ENCODE data around the gene CIC. TPM values are rescaled to one million over a fixed set of nuclear protein-coding genes. Genes with fewer than 3 reads are reported as not detected.

Gene CIC
- total and polyA plus RNA-seq, 2 donors from 2014 or later = 18.8 to 90.9 TPM

GRCh38 chr19:42290523-42291434, 21.7 kb downstream of the CIC start:
- DNase-seq = peak in 1 of 5 donors; percentile 77
- intact Hi-C loops (cut with DNase I) = no loop called here
- FAIRE-seq = no peak

GRCh38 chr19:42291435-42291810, 22.4 kb downstream of the CIC start:
- no peak for TF ChIP-seq CTCF (IDR thresholded peaks at IDR 0.05; ENCODE audit: borderline replicate concordance, extremely low read depth, insufficient read depth)
- DNase-seq (no peak), FAIRE-seq (no peak)
- Histone ChIP-seq H3K9me3 (ENCODE audit: control insufficient read depth in 2 of 3, insufficient read depth in 1 of 3, low read length in 3 of 3) (no peaks in the 10 kb centered on the region), H3K4me1 (ENCODE audit: control insufficient read depth in 2 of 3, insufficient read depth in 2 of 3, low read depth in 1 of 3, low read length in 3 of 3) (peaks cover 0 to 4% (median 3%) of the 10 kb centered on the region in 3 donors), H3K27ac (ENCODE audit: low read depth in 2 of 2, low read length in 2 of 2) (no peak overlapping the region), H3K4me3 (ENCODE audit: low read length in 3 of 3) (no peak overlapping the region), H3K9ac (ENCODE audit: low read length in 3 of 3) (no peak overlapping the region), H3K27me3 (ENCODE audit: control insufficient read depth, insufficient read depth, low read length) (no peaks in the 10 kb centered on the region), H3K36me3 (ENCODE audit: control insufficient read depth in 2 of 3, insufficient read depth in 3 of 3, low read length in 3 of 3) (peaks cover 0 to 34% (median 12%) of the 10 kb centered on the region in 3 donors)
- intact Hi-C loops (cut with DNase I) = no loop called here

More at GRCh38 chr19:42290523-42291434, 21.7 kb downstream of the CIC start:
- peaks cover 0 to 34% (median 12%) of the 10 kb centered on the region in 3 donors for H3K36me3 ChIP-seq (ENCODE audit: control insufficient read depth in 2 of 3, insufficient read depth in 3 of 3, low read length in 3 of 3)
- no peaks in the 10 kb centered on the region for H3K9me3 ChIP-seq (ENCODE audit: control insufficient read depth in 2 of 3, insufficient read depth in 1 of 3, low read length in 3 of 3)
- H3K4me3 ChIP-seq (ENCODE audit: low read length in 3 of 3) = no peak overlapping the region
- H3K4me1 ChIP-seq (ENCODE audit: control insufficient read depth in 2 of 3, insufficient read depth in 2 of 3, low read depth in 1 of 3, low read length in 3 of 3) = peaks cover 3 to 10% (median 6%) of the 10 kb centered on the region in 3 donors
- no peak overlapping the region for H3K27ac ChIP-seq (ENCODE audit: low read depth in 2 of 2, low read length in 2 of 2)
- H3K27me3 ChIP-seq (ENCODE audit: control insufficient read depth, insufficient read depth, low read length) = no peaks in the 10 kb centered on the region
- H3K9ac ChIP-seq (ENCODE audit: low read length in 3 of 3) = no peak overlapping the region
- TF ChIP-seq CTCF (IDR thresholded peaks at IDR 0.05; ENCODE audit: borderline replicate concordance, extremely low read depth, insufficient read depth) = no peak

- H3K27ac ChIP-seq (ENCODE audit: low read depth in 2 of 2, low read length in 2 of 2) = no peak overlapping the region
- H3K4me1 ChIP-seq (ENCODE audit: control insufficient read depth in 2 of 3, insufficient read depth in 2 of 3, low read depth in 1 of 3, low read length in 3 of 3) = peaks cover 0 to 4% (median 0%) of the 10 kb centered on the region in 3 donors
- FAIRE-seq (no peak), DNase-seq (peak in 2 of 5 donors; percentile 59 to 72)
- no peak for TF ChIP-seq CTCF (IDR thresholded peaks at IDR 0.05; ENCODE audit: borderline replicate concordance, extremely low read depth, insufficient read depth)
- H3K9ac ChIP-seq (ENCODE audit: low read length in 3 of 3) = no peak overlapping the region
- H3K27me3 ChIP-seq (ENCODE audit: control insufficient read depth, insufficient read depth, low read length) = no peaks in the 10 kb centered on the region
- H3K4me3 ChIP-seq (ENCODE audit: low read length in 3 of 3) = no peak overlapping the region
- H3K36me3 ChIP-seq (ENCODE audit: control insufficient read depth in 2 of 3, insufficient read depth in 3 of 3, low read length in 3 of 3) = peaks cover 0 to 32% (median 11%) of the 10 kb centered on the region in 3 donors
- intact Hi-C loops (cut with DNase I) = no loop called here
- H3K9me3 ChIP-seq (ENCODE audit: control insufficient read depth in 2 of 3, insufficient read depth in 1 of 3, low read length in 3 of 3) = no peaks in the 10 kb centered on the region
These were observed 23.2 kb downstream of the CIC start for GRCh38 chr19:42292042-42292960.

Measured in kidney (tissue), 14 donors.